GM21423 (cell line): ENCODE results near the gene ELAC2.
"Not testable (repeated sequence)": the region's sequence is repeated elsewhere in the genome, so short reads cannot be mapped to it uniquely, and the experiment has no call there.

Source experiments
- ATAC-seq: cut with Tn5 transposase; IDR thresholded peaks from one replicate; pipeline ENCODE4 v1.9.1; 2021; ENCODE audit warnings: mild to moderate bottlenecking, moderate library complexity; ENCODE audit not compliant: unreplicated experiment

The ELAC2 gene

DNA sequence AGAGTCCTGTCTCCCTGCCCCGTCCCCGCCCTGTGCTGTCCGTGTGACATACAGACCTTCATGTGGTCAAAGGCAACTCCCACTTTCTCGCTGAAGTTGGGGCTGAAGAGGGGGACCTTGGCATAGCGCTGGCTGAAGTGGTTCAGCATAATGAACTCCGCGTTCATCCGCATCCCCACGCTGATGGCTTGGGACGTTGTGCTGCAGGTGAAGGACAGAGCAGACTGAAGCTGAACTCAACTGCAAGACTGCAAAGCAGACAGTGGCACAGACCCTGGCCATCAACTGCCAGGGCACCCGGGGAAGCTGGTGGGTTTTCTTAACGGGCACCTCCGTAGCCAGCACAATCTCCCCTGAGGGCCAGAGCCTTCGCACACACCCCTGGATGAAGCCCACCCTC is 24.2 kb downstream of the ELAC2 start:
- ATAC-seq = no peak

DNA sequence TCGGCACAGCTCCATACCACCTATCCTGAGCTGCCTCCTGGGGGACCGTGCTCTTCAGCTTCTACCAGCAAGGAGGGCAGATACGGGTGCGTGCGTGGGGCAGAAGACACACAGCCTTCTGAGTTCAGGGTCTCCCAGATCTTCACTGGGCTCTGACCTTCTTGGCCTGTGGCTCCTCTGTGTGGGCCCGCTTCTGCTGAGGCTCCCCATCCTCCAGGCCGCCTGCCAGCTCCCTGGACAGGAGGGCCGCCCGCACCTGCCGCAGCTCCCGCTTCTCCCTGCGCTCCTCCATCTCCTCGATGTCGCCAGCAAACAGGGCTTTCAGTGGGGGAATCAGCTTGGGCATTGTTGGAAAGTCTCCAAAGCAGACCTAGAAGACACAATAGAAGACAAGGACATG is 25.2 kb downstream of the ELAC2 start:
- ATAC-seq = no peak

DNA sequence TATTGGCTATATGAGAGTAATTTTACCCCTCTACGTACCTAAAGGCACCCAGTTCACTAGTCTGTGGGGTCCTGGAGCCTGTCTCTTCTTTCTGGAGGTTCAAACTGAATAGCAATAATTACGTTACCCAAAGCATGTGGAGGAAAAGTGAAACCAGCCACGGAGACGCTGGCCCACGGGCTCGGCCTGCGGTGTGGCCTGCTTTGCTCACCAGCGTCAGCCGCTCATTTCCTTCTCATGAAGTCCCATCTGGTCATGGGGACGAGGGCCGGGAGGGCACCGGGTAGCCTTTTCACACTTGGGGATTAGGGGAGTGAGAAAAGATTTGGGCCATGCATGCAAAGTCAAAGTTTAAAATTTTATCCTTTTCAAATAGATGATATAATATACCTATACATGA is 26.9 kb downstream of the ELAC2 start:
- ATAC-seq = no peak

DNA sequence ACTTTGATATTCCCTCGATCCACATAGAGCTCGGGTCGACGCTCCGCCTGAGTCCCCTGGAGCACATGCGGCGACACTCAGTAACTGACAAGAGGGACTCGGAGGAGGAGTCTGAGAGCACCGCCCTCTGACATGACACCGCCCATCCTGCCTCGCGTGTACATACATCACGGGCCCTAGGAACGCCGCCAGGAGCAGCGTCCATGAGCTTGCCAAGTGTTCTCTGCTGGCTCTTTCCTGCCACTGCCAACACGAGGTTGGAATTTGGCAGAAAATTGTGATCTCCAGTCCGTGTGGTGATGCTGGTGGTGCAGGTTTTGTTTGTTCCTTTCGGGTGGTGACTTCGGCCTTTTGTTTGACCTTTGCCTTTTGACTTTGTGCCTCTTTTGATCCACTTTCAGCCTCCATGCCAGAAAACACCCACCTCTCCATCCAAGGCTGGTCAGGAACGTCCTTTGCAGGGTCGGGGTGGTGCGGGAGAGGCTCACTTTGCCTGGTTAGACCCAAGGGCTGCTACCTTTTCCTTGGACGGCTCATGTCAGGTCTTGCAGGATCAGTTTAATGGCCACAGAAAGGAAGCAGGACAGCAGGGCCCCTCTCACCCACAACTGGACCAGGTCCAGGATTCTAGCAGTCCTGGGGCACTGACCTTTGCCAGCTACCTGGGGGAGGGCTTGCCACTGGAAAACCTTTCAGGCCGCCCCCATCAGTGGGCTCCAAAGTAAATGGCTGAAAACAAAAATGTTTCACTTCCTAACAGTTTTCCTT is 27.6 kb downstream of the ELAC2 start:
- no peak for ATAC-seq

DNA sequence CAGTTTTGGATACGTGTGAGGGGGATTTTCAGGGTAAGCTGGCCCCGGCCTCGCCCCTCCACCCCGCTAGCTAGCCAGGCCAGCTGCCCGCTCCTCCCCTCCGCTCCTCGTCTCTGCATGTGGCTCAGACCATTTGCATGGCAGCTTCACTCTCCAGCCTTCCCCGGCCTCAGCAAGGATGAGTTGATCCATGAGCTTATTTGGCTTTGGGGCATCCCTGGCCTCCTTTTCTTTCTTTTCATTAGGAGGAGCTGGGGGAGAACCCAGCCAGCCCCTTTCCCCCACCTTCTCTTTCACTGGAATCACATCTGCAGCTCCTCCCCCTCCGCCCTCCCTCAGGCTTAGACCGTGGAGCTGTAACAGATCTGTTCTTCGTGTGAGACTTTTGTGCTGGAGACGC is 30.7 kb downstream of the ELAC2 start:
- no peak for ATAC-seq

DNA sequence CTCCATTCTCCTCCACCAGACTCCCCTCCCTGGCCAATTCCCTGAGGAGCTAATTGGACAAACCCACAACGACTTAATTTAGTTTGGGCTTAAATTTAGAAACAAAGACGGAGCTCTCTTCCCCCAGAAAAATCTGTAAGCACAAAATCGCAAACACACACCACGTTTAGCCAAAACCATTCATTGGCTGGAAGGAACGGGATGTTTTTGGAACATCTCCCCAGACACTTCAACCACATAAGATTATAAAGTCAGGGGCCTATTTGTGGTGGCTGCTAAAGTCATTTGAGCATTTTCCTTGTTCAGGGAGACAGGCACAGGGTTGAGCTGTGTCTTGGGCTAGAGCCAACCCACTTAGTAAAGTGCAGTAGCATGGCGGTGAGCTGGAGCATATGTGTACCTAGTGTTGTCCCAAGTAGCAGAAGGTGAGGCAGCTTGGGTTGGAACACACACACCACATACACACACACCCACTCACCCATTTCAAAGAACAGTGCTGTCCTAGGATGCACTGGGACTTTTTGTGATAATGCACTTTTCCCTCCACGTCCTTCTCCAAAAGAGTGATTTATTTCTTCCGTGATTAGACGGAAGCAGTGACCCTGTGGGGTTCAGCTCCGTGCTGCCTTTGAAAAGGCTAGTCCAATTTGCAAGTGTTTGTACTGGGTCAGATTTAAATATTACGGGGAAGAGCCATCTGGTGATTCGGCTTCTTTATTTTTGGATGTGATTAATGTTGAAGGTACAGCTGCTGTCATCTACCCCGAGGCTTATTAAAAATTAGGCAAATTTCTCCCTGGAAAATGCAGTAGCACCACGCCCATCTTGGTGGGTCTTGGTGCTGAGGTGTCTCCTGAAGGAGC is 32.2 kb downstream of the ELAC2 start:
- ATAC-seq = no peak

DNA sequence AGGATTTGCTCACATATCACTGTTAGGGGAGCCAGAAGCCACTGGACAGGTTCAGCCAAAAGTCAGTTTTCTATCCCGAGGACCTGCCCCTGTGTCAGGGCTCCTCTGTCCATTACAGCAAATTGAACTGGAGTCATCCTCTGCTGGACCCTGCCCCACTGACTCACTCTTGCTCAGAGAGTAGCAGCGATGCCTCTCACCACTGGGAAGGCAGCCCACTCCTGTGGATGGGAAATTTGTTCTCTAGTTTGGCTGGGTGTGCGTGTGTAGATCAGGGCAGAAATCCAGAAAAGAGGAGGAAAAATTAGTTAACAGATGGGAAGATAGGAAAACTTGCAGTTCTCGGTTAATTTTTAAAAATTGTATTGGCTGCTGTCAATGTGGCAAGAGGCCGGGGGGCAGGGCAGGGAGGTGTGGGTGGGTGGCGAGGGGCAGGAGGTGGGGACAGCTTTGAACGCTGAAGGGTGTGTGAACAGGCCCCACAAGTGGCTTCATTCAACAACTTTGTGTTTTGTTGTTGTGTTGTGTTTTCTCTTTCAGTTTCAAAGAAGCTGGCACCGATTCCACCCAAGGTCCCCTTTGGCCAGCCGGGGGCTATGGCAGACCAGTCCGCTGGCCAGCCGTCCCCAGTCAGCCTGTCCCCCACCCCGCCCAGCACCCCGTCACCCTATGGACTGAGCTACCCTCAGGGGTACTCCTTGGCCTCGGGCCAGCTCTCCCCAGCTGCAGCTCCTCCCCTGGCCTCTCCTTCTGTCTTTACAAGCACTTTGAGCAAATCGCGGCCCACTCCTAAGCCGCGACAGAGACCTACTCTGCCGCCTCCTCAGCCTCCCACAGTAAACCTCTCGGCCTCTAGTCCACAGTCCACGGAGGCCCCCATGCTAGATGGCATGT is 33.6 kb downstream of the ELAC2 start:
- ATAC-seq = no peak

DNA sequence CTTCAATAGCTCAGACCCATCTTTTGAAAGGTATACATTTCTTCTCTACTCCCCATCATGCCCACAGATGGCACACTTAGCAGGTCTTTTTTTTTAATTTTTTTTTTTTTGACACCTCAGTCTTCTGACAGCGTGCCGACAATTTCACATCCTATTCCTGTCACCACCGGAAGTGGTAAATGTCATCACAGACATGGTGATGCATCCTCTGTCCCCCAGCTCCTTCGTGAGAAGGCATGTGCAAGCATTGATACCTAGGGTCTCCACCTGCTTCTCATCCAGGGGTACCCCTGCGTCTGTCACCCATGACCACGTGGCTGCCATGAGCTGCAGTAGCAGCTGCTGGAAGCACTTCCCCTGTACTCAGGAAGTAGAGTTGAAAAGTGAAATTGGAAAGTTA is 35.6 kb downstream of the ELAC2 start:
- no peak for ATAC-seq

DNA sequence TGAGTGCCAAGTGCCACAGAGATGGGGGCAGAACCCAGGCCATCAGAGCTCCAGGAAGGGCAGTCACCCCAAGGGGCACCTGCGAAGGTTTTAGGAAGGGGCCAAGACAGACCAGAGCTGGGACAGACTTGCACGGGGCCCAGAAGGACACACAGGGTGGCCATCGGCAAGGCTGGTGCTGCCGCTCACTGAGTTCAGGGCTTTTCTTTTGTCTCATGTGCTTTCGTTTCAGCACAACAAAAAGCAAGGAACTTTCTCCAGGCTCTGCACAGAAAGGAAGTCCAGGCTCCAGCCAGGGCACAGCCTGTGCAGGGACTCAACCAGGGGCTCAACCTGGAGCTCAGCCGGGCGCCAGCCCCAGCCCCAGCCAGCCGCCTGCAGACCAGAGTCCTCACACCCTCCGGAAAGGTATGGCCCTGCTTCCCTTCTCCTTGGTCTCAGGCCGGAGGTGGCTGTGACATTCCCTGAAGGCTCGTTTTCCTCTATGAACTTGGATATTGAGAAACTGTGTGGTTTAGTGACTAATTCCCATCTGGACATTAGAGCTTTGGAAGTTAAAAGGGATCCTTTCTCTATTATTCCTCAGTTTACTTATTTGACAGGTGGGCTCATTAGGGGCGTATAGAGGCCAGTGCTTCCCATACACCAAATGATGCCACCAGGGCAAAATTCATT is 37.9 kb downstream of the ELAC2 start:
- ATAC-seq = no peak

DNA sequence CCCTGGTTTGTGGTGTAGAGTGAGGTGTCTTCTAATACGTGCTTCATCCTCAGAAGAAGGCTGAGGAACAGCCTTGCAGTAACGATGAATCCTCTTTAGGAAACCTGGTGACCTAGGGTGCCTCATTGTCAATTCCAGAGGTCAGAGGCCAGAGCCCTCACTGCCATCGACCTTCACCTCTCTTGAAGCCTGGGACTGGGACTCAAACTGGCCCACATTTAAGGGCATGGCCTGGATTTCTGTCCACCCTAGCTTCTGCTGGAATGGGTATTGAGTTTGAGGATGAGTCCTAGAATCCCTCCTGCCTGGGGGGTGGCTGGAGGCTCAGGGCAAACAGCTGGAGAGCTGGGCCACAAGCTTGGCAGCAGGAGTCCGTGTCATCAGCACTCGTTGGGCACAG is 38.6 kb downstream of the ELAC2 start:
- ATAC-seq = no peak

DNA sequence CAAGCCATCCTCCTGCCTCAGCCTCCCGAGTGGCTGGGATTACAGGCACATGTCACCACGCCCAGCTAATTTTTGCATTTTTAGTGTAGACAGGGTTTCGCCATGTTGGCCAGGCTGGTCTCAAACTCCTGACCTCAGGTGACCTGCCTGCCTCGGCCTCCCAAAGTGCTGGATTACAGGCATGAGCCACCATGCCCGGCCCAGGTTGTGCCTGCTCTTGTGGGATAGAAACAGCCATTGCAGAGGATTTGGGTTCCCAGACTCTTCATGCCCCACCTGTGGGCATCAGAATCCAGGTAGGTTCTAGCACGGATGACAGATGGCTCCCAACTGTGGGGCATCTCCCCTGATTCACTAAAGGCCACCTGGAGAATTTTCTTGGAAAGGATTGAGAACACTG is 39.0 kb downstream of the ELAC2 start:
- ATAC-seq = not testable (repeated sequence)

DNA sequence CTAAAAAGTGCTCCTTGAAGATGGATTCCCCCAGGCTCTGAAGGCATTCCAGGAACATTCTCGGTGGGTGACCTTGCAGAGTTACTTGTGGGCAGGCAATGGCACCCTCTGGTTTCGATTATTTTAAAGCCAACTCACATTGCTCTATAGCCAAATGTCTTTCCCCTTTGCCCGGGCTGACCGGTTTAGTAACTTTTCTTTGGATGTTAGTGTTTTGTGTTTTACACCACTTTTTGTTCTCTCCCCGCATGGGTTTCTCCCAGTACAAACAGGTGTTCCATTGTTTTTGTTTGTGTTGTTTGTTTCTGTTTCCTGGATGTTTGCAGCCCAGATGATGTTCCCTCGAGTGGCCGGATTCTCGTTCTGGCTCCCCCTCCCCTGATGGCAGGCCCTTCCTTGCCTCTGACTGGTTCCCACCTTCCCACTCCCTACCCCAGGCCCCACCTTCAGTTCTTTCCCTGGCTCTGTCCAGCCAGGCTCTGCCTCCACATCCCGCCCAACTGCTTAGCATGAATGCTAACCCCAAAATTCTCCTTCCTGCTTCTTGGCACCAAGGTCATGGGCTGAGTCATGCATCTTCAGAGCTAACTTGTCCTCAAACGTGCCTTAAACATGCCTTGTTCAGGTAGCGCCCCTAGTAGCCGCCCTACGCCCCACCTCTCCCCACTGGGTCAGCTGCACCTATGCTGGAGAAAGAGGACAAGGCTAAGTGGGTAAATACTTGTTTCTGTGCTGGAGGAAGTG is 40.6 kb downstream of the ELAC2 start:
- ATAC-seq = no peak

DNA sequence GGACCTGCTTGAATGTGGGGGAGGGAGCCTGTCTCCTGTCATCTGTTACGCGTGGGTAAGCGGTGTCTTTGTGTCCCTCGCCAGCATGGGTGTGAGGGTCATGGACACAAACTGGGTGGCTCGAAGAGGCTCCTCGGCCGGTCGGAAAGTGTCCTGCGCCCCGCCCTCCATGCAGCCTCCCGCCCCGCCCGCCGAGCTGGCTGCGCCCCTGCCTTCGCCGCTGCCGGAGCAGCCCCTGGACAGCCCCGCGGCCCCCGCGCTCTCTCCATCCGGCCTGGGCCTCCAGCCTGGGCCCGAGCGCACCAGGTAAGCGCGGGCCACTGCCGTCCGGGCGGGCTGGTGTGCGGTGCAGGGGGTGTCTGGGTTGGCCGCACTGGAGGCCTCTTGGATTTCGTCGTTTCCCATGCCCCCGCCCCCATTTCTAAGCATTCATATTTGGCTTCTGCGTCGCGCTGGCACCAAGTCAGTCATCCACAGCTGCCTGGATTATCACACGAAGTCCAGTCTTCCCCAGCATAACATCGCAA is 43.8 kb downstream of the ELAC2 start:
- ATAC-seq = no peak

DNA sequence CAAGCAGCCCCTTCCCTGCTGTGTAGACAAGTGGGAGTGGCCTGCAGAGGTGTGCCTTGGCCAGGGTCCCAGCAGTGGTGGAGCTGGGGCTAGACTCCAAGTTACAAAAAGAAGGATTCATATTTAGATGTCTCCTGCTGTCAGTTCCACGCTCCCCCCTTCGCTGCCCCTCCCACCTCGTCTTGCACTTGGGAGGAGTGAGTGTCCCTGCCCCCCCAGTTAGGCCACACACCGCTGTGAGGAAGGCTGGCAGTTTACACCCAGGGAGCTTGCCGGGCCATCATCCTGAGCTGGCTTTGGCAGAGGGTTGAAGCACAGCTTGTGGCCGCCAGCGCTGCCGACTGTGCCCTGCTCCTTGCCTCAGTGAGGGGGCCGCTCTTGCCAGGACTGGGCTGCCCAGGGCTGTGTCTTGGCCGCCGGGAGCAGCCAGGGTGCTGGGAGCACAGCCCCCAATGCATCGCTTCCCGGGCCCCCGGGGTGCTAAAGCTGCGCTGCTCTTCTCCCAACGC is 44.3 kb downstream of the ELAC2 start:
- ATAC-seq = no peak

DNA sequence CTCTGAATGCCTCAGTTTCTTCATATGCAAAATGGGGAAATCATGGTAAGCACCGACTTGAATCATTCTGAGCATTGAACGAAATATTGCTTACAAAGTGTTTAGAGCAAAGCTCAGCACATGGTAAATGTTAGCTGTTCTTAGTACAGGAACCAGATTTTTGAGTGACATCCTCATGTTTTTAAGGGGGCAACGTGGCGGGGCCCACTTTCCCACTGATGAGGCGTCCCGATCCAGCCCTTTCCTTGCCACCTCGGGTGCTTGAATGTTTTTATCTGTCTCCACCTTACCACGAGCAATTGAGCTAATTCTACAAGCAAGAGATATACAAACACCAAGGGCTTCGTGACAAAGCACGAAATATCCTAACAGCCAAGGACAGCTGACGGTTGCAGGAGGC is 49.9 kb downstream of the ELAC2 start:
- no peak for ATAC-seq

DNA sequence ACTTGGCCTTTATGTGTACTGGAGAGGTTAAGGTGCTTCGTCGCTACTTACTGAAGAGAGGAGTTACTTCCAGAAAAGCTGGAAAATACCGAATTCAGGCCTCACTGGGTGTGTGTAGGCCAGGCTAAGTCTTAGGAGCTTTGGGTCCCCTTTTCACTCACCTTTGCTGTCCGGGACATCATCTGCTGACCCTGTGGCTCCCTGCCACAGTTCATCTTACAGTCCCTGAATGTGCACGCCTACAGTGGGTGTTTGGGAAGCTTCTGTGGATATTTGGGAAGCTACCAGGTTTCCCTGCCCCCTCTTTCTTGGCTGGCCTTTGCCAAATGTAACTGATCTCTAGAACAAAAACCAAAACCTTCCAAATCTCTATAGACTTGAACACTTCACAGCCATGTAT is 51.4 kb downstream of the ELAC2 start:
- no peak for ATAC-seq

DNA sequence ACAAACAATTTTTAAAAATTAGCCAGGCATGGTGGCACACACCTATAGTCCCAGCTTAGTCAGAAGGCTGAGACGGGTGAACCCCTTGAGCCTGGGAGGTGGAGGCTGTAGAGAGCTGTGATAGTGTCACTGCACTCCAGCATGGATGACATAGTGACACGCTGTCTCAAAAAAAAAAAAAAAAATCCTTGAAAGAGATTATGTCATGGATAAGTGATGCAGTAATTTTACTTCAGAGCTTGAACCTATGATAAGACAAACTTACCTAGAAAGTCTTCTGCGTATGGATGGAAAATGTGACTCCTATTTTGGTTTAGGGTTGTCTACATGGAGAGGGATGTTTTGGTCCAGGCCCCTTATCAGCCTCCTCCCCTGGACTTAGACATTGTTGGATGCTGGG is 51.8 kb downstream of the ELAC2 start:
- no peak for ATAC-seq

DNA sequence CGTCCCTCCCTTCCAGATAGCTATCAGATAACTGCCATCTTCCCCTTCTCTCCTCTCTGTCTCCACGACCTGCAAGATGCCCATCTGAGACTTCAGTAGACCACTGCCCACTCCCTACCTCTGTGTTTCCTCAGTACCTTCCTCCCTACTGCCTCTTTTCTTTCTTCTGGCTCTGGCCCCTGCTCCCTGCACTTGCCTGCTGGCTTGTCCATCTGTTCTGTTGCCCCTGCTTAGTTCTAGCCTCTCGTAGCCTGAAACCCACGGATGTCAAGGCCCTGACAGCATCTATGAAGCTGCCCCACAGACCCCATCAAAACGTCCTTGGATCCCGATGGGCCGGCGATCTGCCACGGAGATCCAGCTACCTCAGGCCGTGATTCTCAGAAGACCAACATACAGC is 53.0 kb downstream of the ELAC2 start:
- ATAC-seq = no peak

DNA sequence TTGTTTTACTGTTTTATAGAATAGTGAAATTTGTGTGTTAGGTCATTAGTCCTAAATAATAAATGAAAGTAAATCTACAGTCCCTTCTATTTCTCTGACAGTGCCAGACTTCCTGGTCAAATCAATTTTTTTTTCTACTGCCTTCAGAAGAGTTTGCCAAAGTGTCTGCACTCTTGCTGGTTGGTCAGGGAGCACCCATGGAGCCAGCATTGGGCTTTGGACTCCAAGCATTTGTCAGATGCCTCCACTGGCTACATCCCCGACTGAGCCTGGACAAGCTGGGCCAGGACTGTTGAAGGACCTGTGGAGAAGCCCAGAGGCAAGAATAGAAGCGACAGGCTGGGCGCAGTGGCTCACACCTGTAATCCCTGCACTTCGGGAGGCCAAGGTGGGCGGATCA is 53.7 kb downstream of the ELAC2 start:
- no peak for ATAC-seq

DNA sequence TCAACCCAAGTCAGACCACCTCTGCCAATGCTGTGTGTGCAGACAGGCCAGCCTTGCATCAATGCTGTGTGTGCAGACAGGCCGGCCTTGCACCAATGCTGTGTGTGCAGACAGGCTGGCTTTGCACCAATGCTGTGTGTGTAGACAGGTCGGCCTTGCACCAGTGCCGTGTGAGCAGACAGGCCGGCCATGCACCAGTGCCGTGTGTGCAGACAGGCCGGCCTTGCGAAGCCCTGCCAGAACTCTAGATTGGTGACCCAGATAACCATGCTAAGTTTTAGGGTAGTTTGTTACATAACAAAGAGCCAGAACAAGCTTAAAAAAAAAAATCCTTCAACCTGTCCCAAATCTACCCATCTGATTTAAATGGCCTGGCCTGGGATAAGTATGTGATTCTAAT is 54.3 kb downstream of the ELAC2 start:
- ATAC-seq = no peak
